SK-N-SH (cell line): ENCODE results near the gene WWTR1.

ENCODE experiments used
- EP300 ChIP-seq, 2 experiments: IDR thresholded peaks; 2 replicates each; pipeline versions ENCODE4 v1.4.0 to v1.6.1; 2012; ENCODE audit warnings: borderline replicate concordance in 1 of 2, low read depth in 1 of 2, low read length in 1 of 2
- RXRA ChIP-seq: IDR thresholded peaks from 2 replicates; pipeline ENCODE4 v1.4.0; 2012; ENCODE audit warnings: low read depth, mild to moderate bottlenecking, borderline replicate concordance
- YY1 ChIP-seq: IDR thresholded peaks from 2 replicates; pipeline ENCODE4 v1.4.0; 2012; ENCODE audit warnings: low read depth, mild to moderate bottlenecking

- no peak for TF ChIP-seq YY1
- no peak; a peak in 1 of 4 replicates for TF ChIP-seq EP300 (IDR thresholded peaks at IDR 0.05; ENCODE audit: borderline replicate concordance in 1 of 2, low read depth in 1 of 2, low read length in 1 of 2)
- TF ChIP-seq RXRA, result no peak
These were observed 71.0 kb downstream of the WWTR1 start for GRCh38 chr3:149586871-149587270.
